GM21423 (cell line): Measurements from ENCODE around the gene PSMD3.

Experiments
- ATAC-seq: cut with Tn5 transposase; IDR thresholded peaks from one replicate; pipeline ENCODE4 v1.9.1; 2021; ENCODE audit warnings: mild to moderate bottlenecking, moderate library complexity; ENCODE audit not compliant: unreplicated experiment

PSMD3 gene

GRCh38 chr17:40019140-40019991 is 38.8 kb downstream of the PSMD3 start:
- no peak for ATAC-seq

- ATAC-seq: no peak
Measured at GRCh38 chr17:40020146-40020545, 39.5 kb downstream of the PSMD3 start.

DNA sequence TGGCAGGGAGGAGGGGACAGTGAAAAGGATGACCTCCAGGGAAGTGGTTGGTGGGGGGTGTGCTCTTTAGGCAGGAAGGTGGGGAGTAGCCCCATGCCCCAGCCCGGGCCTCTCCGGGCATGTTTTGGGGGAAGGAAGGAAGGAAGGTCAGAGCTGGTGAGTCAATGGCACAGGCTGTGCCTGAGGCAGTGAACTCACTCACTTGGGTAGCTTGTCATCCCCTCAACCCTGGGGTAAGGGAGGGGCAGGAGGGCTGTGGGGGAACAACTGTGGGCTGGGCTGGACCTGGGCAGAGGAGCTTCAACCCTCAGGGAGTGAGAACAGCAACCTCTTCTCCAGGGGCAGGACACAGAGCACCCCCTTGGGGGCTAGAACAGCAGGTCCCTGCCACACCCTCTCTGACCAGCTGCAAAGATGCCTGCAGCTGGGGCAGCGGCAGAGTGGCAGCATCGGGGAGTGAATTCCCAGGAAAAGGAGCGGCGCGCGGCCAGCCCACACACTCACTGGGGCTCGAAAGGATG is 40.9 kb downstream of the PSMD3 start:
- no peak for ATAC-seq

GRCh38 chr17:40022497-40022896 is 41.9 kb downstream of the PSMD3 start:
- ATAC-seq: no peak

DNA sequence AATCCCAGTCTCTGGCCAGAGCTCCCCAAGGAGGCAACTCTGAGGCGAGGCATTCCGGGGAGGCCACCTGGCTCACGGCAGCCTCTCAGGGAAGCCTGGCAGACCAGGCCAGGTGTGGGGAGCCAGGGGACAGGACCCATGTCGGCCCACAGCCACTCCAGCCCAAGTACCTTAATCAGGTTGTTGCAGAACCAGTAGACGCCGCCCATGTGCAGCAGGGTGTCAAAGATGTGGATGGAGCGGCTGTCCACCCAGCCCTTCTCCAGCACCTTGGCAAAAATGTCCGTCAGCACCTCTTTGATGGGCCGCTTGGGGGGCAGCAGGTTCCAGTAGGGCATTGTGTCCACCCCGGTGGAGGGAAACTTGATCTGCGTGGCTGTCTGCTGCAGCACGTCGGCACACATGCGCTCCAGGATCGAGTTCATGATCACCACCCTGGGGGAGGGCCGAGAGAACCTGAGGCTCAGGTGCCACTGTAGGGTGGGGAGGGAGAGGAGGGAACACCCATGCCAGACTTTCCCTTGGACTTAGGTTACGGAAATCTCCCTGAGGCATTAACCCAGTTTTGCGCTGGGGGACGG is 42.4 kb downstream of the PSMD3 start:
- no peak for ATAC-seq

DNA sequence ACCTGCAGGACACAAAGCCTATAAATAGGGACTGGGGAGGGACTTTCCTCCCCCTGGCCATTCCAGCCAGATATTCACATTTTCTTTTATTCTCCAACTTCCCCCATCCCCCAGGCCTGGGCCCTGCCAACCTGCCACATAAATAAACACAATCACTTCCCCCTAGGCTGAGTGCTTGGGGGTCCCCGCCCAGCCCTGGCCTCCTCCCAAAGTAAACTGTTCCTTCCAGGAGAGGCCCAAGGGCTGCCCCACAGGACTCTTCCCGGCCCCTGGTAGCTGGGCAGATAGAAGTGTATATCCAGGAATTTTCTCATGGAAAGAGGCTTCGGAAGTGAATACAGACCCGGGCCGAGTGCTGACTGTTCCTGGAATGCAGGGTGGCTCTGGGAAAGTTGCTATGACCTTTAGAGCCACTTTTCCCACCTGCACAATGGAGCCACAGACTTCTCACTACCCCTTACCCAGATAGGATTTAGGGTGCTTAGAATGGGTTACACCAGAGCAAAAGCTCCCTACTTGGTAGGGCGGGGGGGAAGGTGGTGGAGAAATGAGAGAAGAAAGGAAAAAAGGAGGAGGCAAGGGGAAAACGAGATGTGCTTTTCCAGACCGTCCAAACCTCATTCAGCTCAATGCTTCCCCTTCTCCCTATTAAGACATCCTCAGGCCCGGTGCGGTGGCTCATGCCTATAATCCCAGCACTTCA is 43.1 kb downstream of the PSMD3 start:
- no peak for ATAC-seq

DNA sequence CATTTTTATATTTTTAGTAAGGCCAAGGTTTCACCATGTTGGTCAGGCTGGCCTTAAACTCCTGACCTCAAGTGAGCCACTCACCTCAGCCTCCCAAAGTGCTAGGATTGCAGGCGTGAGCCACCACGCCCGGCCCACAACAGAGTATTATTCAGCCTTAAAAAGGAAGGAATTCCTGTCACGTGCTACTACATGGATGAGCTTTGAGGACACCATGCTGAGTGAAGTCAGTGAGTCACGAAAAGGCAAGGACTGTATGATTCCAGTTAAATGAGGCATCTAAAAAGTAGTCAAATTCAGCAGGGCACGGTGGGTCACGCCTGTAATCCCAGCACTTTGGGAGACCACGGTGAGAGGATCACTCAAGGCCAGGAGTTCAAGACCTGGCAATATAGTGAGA is 44.3 kb downstream of the PSMD3 start:
- no peak for ATAC-seq

GRCh38 chr17:40025559-40025958 is 45.0 kb downstream of the PSMD3 start:
- ATAC-seq: no peak

DNA sequence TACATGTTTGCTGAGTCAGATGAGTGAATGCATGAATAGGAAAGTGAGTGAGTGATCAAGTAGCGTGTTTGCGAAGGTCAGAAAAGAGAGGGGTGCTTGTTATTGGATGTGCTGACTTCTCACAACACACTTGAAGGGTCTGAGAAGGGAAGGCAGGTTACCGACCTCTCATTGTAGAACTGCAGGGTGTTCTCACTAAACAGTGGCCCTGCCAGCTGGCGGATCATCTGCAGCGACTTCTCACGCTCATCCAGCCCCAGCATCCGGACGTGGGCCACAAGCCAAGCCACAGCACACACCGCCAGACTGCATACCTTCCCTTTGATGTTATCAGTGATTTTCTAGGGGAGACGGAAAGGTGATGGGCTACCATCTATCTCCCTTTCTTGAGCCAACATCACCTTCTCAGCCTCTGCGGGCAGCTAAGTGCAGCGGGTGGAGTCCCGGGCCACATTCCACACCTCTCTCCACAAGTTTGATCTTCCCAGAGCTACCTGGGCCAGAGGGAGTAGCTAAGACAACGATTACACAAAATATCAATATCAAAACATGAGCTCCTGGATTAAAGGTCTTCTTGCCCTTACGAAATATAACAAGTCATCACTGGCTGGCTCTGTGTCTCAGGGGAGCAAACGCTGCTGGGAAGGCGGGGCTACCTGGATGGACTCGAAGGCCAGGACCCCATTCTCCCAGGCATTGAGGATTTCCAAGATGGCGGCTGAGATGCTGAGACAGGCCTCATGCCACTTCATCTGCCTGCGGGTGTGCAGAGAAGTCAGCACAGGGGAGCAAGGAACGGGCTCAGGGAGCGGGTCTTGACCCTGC is 45.6 kb downstream of the PSMD3 start:
- ATAC-seq: no peak

GRCh38 chr17:40026816-40027613 is 46.4 kb downstream of the PSMD3 start:
- no peak for ATAC-seq

DNA sequence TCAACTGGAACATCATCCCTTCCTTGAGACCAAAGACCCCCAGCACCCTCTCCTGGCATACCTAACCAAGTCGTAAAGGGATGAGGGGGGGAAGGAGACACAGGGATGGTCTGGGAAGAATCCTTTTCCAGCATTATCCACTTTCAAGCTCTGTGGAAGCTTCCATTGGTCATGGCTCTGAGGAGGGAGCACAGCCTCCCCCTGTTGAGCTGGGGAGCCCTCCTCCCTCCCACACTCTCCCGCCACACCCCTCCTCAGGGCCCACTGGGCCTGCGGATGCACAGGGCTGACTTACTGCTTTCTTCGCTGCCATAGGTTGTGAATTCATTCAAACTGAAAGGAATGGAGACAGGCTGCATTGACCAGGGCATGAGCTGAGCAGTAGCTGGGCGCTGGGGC is 47.0 kb downstream of the PSMD3 start:
- ATAC-seq: no peak

DNA sequence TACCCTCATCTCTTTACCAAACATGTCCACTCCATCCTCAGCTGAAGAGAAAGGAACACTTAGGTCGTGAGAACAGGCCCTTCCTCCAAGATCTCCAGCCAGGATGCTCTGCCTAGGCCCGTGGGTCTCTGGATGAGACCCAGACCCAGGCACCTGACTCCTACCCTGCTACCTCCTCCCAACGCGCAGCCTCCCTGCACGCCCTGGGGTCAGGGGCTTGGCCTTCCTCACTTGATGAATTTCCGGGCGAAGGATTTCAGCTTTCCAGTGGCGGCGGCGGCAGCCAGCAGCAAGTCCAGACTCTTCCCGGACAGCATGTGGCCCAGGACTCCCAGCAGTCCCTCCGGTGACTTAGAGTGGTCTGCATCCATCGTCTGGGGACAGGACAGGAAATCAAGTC is 48.0 kb downstream of the PSMD3 start:
- no peak for ATAC-seq

GRCh38 chr17:40031706-40032105 is 51.1 kb downstream of the PSMD3 start:
- ATAC-seq: no peak

DNA sequence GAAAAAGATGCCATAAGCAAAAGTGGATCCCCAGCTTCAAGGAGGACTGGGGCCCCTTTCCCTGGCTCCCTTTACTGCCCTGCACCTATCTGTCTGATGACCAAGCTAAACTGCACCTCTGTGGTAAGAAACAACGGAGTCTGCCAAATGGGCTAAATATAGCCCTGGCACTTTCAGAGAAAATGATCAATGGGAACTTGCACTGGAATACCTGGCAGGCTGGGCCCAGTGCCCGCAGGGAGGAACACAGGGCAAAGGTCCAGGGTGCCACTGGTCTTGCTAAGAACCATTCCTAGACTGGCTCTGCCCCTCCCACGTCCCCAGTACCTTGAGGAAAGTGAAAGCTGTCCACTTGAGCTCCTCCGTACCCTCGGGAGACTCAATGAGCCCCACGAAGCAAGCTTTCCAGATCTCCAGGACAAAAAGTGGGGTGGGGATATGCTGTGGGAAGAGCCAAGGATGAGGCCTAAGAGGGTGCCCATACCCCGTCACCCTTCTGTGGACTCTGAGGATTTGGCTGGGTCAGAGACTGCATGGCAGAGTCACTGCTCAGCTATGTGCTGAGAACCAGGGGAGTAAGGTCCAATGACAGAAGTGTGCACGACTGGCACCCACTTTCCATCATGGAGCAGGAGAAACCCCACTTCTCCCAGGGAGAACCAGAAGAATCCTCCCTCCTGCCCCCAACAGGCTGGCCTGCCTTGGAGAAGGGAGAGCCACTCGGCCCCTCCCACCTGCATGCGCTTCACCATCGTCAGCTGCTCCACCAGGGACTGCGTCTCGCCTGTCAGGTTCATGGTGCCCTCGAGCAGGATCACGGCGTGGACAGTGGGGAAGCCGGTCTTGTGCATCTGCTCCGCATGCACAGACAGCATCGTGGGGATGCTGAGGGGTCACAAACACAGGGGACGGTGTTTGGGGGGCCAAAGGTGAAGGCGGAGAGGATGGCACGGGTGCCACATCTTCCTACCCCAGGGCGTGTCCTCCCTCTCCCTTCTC is 52.0 kb downstream of the PSMD3 start:
- ATAC-seq: no peak

DNA sequence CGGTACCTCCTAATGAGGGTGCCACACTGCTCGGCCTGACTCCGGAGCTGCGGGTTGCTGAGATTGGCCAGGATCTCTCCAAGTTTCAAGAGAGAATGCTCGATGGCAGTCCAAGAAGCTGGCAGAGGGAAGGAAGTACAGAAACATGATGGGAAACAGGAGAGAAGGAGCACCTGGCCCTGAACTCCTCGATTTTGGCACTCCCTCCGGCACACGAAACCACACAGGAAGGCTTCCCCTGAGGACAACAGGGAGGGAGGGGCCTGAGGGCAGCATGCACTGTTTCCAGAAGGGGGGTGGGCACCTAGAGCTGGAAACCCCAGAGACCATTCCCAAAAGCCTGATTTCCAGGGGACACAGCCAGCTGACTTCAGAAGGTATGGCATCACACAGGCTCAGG is 52.7 kb downstream of the PSMD3 start:
- ATAC-seq: no peak

DNA sequence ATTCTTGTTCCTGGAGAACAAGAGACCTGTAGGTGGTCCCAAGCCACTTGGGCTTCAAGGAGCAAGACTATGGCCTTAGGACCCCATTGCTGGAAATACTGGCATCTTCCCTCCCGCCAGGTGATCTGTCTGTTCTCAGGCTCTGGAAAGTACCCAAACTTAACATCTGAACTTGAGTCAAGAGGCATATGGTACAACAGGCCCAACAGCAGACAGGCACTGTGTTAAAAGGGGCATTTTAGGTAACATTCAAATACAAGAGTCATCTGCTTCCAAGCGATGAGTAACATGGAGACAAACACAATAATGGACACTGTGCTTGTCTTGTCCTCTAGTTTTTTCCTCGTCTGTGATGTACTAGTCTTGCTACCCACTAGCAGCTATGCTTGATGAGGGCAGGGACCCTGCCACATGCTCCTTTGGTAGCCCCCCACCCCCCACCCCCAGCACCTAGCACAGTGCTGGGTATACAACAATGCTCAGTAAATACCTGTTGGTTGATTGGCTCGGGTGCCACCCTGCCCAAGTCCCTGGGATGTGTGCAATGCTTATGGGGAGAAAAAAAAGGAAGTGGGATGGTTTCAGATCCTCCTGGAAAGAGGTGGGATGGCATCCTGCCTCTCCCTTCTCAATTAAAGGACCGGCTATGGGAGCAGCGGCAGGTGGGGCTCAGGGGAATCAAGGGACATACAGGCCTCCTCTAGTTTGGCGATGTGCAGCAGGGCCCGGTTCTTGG is 54.0 kb downstream of the PSMD3 start:
- no peak for ATAC-seq

GRCh38 chr17:40035162-40035559 is 54.6 kb downstream of the PSMD3 start:
- no peak for ATAC-seq

DNA sequence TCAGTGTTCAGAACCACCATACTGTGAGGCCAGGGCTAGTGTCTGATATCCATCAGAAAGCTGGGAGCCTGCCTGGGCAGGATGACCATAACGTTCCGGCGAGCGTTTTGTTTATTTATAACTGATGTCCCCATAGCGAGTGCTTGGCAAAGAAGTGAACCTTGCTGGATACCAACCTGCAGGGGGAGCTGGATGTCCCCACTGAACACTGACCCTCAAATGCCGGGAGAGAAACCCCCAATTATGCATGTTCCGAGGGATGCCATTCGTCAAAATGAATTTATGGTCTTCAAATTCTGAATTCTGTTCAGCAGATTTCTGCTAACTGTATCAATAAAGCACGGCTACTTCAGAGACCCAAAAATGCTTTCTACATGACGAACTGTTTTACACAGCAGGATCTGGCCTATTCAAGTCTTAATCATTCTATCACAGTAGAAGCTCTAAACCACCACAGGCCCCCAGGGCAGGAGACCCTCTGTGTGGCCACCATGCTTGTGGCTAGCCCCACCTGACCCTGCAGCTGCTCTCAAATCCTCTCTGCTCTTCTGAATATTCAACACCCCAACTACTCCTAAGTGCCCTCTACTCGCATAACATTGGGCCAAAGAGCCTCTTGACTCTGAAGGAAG is 58.4 kb downstream of the PSMD3 start:
- ATAC-seq: no peak
